NCI-H1048 (cell line): ENCODE measurements around the gene USP32.

Source experiments
- DNase-seq: peaks from one replicate; lab custom pipeline; 2025; lab: John Stamatoyannopoulos, UW

USP32 gene

GRCh38 chr17:60134396-60135150 lies 257.4 kb downstream of the USP32 start:
- no peak for DNase-seq

GRCh38 chr17:60130466-60130865 lies 261.5 kb downstream of the USP32 start:
- no peak for DNase-seq

GRCh38 chr17:60129164-60129563 lies 262.8 kb downstream of the USP32 start:
- no peak for DNase-seq
